Measurements from ENCODE around the gene TMEM256.
A peak's percentile ranks its signal among the peaks of the same experiment; 100 is the strongest.

GRCh38 chr17:7438656-7439460 lies 35.0 kb upstream of the TMEM256 start:
- TF ChIP-seq EZH2 (IDR thresholded peaks at IDR 0.05; ENCODE audit: insufficient read depth, poor library complexity, severe bottlenecking), result peak; percentile 67
- no peak for TF ChIP-seq EZH2phosphoT487 (IDR thresholded peaks at IDR 0.05; ENCODE audit: insufficient read depth, low read depth)
